Ecto neural progenitor cell (in vitro differentiated cells): ENCODE data around the gene ZBTB45.

Source experiments
- DNase-seq: peaks from one replicate; pipeline ENCODE4 v3.0.0-alpha.2; 2018; ENCODE audit warnings: low spot score

ZBTB45 gene

DNA sequence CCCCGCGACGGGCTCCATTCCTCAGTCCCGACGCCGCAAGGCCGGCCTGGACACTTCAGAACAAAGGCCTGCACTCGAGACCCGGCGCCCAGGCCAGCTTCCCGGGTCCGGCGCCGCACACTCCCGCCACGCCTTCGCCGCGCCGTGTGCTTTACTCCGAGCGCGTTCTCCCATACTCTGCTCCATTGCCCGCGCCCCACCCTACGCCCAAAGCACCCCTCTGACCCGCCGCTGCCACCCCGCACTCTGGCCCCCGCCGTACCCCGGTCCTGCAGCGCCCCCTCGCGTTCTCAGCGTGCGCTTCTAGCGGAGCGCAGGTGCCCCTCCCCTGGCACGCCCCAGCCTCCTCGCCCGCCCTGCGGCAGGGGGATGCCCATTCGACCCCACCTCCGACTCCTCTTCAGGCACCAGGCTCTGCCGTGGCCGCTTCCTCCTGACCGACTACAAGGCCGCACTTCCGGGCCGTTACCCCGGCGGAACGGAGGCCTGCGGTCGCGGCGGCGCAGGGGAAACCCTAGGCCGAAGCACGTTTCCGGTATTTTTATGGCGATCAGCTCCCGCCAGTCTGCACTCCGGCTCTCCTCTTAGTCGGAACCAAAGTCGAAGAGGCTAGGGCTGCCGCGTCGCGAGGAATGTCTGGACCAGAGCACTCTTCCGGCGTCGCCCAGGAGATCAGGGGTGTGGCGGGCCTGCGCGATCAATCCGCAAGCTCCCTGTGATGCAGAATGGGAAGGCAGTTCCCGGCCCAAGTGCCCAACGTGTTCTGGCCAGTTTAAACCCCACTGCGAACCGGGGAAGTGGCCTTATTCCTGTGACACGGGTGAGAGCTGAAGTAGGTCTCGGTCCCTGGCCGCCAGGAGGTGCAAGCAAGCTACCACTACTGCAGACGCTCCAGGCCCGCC is at the start of gene ZBTB45:
TSS of gene ZBTB45 (minus strand) at position 456 of the 902 bp plus-strand sequence. CDS start 2,137 bp downstream, outside the sequence.
- DNase-seq: peak; percentile 96

DNA sequence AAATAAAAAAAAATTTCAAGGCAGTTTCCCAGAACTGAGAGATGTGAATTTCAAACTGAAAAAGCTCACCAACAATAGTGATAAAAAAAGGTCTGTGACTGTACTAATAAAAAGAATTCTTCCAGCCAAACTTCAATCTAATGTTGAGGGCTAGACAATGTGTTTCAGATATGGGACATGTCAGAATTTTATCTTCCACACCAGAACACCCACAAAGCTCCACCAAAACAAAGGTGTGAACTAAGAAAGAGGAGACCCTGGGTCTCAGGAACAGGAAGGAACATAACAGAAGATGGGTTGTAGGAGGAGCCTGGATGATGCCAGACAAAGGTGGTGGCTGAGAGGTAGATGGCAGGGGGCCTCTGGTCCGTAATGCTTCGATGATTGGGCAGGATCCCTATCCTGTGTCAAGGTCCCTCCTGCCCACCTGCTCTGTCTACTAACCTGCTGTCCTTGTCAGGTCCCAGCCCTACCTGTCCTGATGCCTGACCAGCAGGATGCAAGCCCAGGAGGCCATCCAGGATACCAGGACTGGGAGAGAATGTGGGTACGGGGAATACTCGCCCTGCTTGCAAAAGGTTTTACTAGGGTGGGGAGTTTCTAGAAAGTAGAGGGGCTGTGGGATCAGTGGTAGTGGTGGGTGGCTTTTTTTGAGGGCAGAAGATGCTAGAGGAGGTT is 49.0 kb upstream of the ZBTB45 start:
- no peak for DNase-seq

DNA sequence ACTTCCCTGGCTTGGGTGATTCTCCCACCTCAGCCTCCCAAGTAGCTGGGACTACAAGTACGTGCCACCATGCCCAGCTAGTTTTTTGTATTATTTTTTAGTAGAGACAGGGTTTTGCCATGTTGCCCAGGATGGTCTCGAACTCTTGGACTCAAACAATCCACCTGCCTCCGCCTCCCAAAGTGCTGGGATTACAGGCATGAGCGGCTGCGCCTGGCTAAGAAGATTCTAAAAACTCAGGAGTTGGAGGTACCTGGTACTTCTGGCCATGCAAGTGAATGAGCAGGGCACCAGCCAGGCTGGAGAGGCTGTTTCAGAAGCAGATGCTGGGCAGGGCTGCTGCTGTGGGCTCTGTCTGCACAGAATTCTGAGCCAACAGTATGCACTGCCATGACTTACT is 47.4 kb upstream of the ZBTB45 start:
- no peak for DNase-seq

DNA sequence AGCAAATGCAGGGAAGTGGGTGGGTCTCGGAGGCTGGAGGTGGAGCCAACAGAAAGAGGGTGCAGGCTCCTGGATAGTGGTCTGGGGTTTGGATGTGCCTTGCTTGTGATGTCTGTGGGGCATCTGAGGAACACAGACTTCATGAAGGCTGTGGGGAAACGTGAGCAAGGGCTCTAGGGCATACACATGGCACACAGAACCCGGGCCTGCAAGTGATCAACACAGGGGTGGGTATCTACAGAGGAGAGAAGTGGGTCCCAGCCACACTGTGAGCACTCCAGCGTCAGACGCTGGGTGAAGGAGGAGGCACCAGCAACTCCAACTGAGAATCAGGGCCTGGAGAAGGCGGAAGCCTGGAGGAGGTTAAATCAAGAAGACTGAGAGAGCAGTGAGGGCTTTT is 44.2 kb upstream of the ZBTB45 start:
- DNase-seq: no peak

DNA sequence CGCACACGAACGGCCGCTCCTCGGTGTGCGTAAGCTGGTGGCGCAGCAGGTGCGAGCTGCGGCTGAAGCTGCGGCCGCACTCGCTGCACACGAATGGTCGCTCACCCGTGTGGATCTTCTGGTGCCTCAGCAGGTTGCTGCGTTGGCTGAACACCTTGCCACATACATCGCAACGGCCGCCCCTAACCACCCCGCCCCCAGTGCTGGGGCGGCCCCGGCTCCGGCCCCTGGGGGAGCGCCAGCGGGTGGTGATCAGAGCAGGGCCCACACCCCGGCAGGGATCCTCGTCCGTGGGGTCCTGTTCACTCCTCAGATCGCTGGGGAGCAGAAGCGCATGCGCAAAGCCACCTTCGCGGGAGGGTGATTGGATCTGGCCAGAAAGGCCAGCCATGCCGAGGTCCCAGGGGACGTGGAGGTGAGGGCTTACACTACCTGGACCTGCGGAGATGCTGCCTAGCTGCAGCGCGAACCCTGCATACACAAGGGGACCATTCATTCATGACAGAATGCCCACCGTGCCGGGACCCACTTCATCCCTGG is 43.5 kb upstream of the ZBTB45 start:
- DNase-seq: no peak

DNA sequence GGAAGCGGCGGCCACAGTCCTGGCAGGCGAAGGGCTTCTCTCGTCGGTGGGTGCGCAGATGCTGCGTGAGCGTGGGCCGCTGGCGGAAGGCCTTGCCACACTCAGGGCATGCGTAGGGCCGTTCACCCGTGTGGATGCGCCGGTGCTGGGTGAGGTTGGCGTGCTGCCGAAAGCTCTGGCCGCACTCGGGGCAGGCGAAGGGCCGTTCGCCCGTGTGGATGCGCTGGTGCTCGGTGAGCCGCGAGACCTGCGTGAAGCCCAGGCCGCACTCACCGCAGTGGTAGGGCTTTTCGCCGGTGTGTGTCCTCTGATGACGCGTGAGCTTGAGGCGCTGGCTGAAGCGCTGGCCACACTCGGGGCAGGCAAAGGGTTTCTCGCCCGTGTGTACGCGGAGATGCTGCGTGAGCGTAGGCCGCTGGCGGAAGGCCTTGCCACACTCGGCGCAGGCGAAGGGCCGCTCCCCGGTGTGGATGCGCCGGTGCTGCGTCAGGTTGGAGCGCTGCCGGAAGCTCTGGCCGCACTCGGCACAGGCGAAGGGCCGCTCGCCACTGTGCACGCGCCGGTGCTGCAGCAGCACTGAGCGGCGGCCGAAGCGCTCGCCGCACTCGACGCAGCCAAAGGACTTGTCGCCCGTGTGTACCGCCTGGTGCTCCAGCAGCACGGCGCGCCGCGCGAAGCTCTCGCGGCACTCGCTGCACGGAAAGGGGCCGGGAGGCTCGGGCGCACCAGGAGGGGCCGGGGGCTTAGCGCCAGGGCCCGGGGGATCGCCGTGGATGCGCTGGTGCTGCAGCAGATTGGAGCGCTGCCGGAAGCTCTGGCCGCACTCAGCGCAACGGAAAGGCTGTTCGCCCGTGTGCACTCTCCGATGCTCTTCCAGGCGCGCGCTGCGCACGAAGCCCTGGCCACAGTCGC is 42.8 kb upstream of the ZBTB45 start:
- DNase-seq: no peak

DNA sequence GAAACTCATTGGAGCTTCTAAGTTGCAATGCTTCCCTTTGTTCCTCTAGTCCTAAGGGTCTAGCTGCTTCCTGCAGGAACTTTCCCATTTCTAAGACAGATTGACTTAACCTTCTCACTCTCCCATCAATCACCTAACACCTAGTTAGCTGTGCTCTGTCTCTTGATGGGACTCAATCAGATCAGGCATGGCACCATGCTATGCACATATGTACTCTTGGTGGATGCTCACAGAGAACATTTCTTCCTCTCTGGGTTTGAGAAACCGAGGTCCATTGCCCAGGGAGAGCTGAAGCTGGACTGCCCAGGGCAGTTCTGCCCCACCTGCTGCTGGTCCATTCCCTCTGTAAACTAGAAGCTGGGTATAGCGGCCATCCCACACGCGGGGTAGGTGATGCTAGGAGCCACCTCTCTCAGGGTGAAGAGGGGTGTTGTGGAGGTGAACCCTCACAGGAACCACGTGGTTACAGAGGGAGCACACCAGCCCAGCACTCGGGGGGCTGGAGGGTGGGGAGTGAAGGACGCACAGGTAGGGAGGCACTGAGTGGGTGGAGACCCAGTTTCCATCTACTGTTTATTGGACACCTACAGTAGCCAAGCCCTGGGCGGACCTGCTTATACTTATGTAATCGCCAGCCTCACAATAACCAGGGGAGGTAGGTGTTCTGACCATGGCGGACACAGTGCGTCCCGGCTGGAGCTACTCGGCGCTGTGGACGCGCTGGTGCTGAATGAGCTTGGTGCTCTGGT is 41.9 kb upstream of the ZBTB45 start:
- no peak for DNase-seq

DNA sequence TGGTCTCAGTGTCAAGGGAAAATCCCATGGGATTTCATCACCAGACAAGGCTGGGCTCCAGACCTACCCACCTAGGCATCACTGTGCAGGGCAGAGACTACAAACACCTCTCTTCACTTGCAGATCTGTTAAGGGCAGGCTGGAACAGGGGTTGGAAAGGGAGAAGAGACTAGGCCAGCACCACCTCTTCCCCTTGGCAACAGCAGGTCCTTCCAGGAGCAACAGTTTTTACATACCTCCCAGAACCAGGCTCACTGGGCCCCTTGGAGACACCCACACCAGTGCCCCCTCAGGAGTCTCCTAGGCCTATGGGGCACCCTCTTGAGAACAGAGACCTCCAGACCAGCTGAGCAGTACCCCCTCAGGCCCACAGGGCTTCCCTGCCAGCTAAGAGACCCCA is 41.3 kb upstream of the ZBTB45 start:
- DNase-seq: no peak

DNA sequence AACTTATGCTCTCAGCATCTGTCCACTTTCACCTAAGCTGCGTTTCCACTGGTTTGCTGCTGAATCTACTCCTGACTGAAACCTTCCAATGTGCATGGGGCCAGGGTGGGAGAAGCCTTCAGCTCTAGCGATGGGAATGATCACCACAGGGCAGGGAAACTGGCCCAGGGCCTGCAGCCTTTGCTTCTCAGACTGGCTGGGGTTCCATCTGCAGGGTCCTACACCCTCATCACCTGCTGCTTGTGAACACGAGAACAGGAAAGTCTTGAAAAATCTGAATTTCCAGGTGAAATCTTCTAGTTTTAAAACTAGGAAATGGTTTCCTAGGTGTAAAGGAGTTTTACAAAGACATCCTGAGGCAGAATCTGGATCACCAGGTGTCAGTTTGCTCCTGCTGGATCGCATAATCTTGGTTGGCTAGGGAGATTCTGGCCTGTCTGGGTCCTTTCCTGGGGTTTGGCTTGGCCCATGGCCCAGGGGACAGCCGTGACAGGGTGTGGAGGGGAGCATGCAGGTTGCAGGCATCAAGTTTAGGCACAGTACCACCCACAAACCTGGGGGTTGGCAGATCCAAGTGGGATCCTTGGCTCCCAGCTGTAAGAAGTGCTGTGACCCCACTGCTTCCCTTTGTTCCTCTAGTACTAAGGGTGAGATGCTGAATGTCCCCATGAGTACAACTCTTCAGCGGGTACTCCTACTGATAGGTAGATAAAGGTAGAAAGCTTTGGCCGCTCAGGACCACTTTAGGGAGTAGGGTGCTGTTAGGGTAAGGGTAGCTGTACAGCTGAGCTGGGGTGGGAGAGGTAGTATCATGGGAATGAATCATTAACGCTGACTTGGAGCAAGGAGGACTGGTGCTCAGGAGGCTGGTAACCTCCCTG is 40.6 kb upstream of the ZBTB45 start:
- DNase-seq: no peak

DNA sequence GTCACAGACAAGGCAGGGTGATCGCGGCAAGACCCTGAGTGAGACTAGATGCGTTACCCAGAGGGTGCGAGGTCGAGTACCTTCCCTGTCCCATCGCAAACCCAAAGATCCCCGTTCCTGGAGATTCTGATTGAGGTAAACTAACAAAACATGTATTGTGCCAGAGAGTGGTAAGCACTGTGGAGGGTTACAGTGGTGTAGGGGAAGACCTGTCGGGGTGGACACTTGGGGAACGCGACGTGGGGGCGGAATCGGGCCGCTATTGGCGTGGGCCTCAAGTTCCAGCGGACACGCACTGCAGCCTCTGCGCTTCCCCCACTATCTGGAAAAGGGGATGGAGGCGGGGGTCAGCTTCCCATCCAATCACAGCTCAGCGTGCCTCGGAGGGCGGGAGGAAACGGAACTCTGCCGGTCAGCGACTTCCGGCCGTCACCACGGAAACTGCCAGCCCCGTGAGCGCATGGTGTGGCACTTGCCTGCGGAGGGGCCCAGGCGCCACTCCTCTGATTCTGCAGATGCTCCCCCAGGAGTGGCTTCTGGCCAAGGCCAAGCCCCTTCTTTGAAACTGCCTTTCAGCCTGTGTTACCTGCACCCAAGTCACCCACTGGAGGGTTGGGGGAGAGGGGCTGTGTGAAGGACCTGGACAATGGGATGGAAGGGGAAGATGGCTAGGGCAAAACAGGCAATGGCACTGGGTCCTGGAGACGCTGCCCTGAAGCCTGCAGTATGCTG is 39.8 kb upstream of the ZBTB45 start:
- DNase-seq: peak; percentile 94

DNA sequence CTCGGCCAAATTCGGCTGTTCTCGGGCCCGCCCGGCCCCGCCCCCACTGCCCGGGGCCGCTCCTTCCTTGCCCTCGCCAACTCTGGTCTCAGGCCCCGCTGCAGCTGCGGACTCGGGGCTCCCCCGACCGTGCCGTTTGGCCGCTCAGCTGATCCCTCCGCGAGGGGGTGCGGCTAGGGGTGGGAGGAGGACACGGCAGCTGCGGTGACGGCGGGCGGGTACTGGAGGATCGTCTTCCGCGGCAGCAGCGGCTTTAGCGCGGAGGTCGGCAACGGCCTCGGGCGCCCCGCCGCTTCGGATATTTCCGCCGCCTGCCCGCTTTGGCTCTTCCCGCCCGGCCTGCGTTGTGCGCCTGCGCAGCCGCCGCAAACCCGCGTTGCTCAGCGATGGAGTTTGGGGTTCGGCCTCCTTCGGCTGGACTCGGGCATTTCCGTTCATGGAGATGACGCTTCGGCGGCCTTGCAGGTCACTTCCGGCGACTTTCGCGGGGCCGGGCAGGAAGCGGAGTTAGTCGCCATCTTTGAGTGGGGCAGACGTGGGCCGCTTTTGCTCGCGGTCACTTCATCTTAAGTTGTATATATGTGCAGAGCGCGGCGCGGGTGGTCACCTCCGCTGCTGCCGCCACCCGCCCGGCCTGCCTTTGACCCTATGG is 39.1 kb upstream of the ZBTB45 start:
- DNase-seq: peak; percentile 100

DNA sequence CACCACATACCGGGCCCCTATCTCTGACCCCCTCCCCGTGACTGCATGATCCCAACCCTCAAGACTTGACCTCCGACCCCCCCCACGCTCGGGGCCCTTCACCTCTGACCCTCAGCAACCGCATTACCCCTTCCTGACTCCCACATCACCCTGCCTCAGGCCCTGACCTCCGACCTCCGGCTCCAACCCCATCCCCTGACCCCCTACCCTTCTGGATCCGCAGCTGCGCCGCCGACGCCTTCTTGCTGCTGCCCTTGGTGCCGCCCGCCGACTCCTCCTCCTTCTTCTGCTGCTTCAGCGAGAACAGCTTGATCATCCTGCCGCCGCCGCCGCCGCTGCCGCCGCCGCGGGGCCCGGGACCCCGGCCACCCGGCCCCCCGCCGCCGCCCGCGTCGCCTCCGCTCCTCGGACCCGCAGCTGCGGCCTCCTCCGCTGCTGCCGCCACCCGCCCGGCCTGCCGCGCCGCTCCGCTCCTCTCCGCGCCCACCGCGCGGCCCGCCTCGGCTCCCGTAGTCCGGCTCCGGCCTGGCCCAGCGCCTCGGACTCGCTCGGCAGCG is 38.5 kb upstream of the ZBTB45 start, which contains the start of gene UBE2M:
TSS of gene UBE2M (minus strand) at position 546 of the 557 bp plus-strand sequence. CDS start at position 316, 230 bp downstream.
- DNase-seq: peak; percentile 83

DNA sequence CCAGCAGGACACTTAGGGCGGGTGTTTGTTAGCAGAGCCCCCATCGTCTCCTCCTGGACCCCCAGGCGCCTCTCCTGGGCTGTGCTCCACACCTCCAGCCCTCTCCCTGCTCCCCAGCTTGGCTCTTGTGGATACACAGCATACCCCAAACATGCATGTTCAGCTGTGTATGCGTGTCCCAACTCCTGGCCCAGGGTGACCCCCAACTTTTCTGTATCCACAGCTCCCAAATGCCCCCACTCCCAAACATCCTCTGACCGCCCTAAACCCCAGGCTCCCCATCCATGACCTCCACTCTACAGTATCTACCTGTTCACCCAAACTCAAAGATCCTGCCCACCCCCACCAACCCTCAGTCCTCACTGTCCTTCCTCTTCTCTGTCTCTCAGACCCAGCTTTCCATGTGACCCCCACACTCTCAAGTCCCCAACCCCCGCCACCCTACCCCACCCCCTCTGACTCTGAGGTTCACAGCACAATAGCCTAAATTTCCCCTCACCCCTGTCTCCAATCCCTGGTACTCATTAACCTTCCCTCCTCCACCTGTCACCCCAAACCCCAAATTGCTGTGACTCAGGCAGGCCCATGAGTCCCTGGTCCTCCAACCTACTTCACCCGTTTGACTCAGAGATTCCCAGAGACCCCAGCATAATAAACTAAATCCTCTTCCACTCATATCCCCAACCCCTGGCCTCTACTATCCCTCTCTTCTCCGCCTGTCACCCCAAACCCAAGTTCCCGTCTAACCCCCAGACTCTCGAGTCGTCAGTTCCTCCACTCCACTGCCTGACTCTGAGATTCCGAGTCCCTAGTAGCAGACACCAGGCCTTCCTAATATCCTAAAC is 37.8 kb upstream of the ZBTB45 start:
- no peak for DNase-seq

DNA sequence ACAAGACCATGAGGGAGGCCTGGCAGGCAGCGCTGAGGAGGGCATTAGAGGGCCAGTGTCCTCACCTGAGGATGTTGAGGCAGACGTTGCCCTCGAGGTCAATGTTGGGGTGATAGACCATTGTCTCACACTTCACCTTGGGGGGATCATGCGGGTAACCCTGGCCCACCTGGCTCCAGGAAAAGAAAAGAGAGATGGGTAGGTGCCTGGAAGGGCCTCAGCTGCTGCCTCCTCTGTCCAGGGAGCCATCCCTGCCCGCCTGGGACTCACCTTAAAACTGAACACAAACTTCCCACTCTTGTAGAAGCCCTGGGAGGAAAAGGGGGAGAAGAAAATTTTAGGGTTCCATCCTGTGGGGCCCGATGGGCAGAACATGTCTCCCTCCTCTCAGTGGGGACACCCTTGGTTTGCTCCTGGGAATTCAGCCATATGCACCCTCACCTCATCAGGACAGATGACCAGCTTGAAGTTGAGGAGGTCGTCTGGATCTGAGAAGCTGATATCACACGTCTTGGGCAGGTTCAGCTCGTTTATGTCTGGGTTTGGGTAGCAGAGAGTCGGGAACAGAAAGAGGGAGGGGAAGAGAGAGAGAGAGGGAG is 37.1 kb upstream of the ZBTB45 start:
- no peak for DNase-seq

DNA sequence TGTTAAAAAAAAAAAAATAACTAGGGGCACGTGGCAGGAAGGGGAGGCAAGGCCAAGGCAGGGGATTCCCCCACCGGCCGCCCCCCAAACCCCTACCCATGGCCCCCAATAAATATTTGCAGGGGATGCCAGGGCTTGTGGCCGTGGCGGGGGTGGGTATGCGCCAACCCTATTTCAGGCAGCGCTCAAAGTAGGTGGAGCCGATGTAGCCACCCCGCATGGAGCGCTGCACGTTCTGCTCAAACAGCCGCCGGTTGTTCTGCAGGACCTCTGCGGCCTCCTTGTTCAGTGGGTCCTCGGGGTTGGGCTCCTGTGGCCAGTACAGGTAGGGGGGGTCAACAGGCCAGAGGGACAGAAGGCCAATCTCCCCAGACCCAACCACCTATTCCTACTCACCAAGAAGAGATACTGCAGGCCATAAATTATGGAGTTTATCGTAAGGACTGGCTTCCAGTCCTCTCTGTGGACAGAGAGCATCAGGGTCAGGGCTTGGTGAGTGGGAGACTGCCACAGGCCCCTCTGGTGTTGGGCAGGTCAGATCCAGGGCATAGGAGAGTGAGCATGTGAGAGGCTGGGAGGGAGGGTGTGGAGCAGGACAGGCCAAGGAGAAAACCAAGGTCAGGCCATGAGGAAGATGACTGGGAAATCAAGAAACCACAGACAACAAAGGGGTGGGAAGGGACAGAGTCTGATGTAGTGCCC is 36.5 kb upstream of the ZBTB45 start:
- DNase-seq: no peak

DNA sequence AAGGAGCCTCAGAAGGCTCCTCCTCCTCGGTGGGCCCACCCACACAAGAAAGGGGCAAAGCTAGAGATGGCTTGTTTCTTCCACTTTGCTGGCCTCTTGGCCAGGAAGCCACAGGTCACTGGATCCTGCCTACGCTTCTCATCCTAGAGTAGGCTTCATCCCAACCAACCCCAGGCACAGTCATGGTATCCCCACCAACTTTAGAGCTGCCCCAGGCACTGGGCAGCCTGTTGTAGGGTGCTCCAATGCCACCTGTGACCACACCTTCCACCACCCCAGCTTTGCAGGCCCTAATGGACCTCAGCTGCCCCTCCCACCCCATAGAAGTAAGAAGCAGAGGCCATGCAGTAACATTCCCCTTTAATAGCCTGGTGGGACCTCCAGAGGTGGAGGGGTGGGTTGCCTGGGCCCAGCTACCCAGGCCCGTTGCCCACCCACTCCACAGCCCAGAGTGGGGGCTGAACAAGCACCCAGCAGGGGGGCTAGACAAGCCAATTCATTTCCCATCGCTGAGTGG is 35.8 kb upstream of the ZBTB45 start:
- DNase-seq: no peak
